A549 treated with AZD9567 at 1 μM for 4 hours (cell line): ENCODE data around the gene ZNF592. TPM values are rescaled to one million over a fixed set of nuclear protein-coding genes. Genes with fewer than 3 reads are reported as not detected.

Experiments
- total RNA-seq: library from RNA; stranded (reverse); fragments of 200-300 nt; extraction: Qiagen RNA extraction; gene quantifications from 5 replicates; pipeline ENCODE4 v1.2.3, GENCODE V29; 2022; ENCODE audit not compliant: insufficient read depth

Gene ZNF592
- 20.4 to 22.3 TPM (median 21.7 TPM) in 5 replicates for total RNA-seq

GRCh38 chr15:84748274-84749110, at the start of gene ZNF592:
Gene ZNF592 (plus strand): TSS chr15:84748592. CDS start chr15:84782676, 34,084 bp downstream.

GRCh38 chr15:84716036-84716732, 32.2 kb upstream of the ZNF592 start, which contains the start of gene SEC11A:
Gene SEC11A (minus strand): TSS chr15:84716139. CDS start chr15:84716075, 64 bp downstream.

GRCh38 chr15:84816694-84817465, 68.5 kb downstream of the ZNF592 start, which contains the start of gene ALPK3:
Gene ALPK3 (plus strand): TSS chr15:84817356. CDS start chr15:84817453, 97 bp downstream.

Other genes starting within 250 kb of the ZNF592 start
- gene ZSCAN2, start 147.6 kb upstream of the ZNF592 start, total RNA-seq, result 7.6 to 15.1 TPM (median 14.1 TPM) in 5 replicates
- 37.5 to 42.7 TPM (median 38.3 TPM) in 5 replicates for gene WDR73, start 94.3 kb upstream of the ZNF592 start, total RNA-seq
- gene NMB, start 90.4 kb upstream of the ZNF592 start, total RNA-seq, result 14.9 to 24.9 TPM (median 22.5 TPM) in 5 replicates
- 318 to 487 TPM (median 330 TPM) in 5 replicates for gene SEC11A, start 32.5 kb upstream of the ZNF592 start, total RNA-seq
- 0.07 to 0.14 TPM (median 0.09 TPM) in 4 of 5 replicates, not detected in the other for gene ALPK3, start 68.8 kb downstream of the ZNF592 start, total RNA-seq
- 0.05 to 0.06 TPM in 2 of 5 replicates, not detected in the others for gene SLC28A1, start 136.1 kb downstream of the ZNF592 start, total RNA-seq
- gene PDE8A, start 233.3 kb downstream of the ZNF592 start, total RNA-seq, result 21.2 to 27.4 TPM (median 25.0 TPM) in 5 replicates